NCI-H82 (cell line): Measurements from ENCODE around the gene HOXD11.
A peak's percentile ranks its signal among the peaks of the same experiment; 100 is the strongest.

Experiments
- DNase-seq: peaks from one replicate; lab custom pipeline; 2025; lab: John Stamatoyannopoulos, UW

HOXD11 gene

DNA sequence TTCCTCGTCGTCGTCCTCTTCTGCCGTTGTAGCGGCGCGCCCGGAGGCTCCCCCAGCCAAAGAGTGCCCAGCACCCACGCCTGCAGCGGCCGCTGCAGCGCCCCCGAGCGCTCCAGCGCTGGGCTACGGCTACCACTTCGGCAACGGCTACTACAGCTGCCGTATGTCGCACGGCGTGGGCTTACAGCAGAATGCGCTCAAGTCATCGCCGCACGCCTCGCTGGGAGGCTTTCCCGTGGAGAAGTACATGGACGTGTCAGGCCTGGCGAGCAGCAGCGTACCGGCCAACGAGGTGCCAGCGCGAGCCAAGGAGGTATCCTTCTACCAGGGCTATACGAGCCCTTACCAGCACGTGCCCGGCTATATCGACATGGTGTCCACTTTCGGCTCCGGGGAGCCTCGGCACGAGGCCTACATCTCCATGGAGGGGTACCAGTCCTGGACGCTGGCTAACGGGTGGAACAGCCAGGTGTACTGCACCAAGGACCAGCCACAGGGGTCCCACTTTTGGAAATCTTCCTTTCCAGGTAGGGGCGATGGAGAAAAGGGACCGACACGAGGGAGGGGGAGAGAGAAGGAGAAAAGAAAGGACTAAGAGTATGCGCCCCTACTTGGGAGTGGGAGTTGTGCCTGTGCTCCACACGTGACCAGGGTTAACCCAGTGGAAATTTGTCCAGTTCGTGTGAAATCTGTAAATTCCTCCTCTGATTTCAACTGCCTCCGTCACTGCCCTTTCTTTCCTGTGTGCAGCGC is 13.8 kb upstream of the HOXD11 start:
- DNase-seq: peak; percentile 82

DNA sequence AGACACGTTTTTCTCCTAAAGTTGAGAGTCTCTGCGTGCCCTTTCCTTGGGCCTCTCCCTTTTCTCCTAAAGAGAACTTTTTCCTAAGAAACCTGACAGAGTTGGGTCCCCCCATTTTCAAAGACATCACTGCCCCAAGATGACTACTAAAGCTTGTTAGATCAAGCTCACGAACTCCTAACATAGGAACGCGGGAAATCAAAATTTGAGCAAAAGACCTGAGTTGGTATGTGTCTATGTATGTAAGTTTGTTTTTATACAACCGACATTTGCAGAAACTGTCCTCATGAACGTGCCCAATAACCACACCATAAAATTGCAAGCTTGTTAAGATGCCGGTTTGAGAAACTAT is 13.2 kb upstream of the HOXD11 start:
- no peak for DNase-seq

DNA sequence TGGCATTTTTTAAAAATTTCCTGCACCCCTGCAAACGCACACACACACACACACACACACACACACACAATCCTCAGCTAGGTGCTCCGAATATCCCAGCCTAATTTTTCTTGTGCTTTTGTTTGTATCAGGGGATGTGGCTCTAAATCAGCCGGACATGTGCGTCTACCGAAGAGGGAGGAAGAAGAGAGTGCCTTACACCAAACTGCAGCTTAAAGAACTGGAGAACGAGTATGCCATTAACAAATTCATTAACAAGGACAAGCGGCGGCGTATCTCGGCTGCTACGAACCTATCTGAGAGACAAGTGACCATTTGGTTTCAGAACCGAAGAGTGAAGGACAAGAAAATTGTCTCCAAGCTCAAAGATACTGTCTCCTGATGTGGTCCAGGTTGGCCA is 12.7 kb upstream of the HOXD11 start:
- DNase-seq: no peak

DNA sequence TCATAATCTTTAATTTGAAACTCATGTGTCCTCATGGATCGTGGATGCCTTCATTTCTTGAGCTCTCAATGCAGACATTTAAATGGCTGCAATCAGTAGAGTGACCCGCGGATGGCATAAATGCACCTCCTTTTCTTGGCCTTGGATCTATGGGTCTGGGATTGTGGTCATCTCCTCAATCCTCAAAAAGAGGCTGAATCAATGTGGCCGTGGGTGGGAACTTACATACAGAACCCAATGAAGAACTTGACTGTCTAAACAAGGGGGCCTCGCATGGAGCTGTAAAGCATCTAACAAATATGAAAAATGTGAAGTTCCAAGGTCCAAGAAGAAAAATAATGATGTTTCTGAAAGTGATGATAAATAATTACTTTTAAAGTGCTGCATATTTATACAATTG is 11.7 kb upstream of the HOXD11 start:
- no peak for DNase-seq

DNA sequence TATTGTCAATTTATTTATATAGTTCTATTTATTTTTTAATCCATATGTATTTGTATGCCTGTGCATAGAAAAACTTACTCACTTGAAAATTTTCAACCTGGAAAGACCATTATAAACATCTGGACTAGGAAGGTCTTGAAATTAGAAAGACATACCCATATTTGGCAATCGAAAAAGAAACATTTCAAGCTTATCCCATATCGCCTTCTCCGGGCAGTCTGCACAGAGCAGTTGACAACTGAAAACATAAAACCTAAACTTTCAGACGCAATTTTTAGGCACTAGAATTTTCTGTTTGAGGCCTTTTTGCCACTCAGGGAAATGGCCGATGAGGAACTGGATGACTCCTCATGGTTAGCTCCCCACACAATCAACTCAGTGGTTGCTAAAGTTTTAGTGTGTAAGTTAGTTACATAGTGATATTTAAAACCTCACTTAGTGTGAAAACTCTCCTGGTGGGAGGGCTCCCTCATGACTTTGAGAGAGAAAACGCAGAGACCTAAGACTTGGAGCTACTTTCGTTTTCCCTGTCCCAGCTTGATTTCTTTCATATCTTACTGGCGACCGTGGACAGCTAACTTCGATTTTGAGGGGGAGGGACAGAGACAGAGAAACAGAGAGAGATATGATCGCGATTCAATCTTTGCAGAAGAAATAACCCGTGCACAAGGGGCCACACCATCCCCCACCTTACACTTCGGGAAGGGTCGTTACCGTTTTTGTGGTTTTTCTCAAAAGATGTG is 10.7 kb upstream of the HOXD11 start:
- DNase-seq: no peak

DNA sequence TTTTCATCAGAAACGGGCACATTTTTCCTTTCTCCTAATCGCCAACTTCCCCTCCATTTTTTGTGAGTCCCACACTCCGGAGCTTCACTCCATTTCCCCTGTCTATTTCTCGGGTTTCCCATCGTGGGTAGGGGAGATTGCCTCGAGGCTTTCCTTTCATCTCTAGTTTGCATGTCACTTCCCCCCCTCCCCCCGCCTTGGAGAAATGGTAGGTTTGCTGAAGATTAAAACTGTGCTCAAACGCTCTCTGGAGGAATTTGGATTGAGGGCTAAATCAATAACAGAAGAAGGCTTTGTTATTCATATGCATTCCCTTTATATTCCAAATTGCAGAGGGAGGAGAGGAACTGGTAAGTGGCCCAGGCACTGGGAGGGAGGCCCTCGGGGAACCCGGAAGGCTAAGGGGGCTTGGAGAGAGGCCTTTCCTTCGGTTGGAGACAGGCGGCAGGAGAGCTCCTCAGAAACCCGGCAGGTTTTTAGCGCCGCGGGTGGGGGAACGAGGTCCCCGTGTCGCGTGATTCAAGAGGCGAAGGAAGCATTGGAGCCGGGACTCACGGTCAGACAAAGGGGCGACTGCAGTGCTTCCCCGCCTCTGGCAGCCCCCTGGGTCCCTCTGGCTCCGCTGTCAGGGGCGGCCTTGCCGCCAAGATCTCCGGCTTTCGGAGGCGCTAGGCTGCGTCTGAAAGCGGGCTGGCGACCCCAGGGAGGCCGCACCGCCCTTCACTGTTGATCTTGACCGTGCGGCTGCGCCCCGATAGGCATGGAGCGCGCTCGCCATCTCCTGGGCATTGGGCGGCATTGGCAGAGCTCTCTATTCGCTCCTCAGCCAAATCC is 9.9 kb upstream of the HOXD11 start:
- DNase-seq: peak; percentile 92

DNA sequence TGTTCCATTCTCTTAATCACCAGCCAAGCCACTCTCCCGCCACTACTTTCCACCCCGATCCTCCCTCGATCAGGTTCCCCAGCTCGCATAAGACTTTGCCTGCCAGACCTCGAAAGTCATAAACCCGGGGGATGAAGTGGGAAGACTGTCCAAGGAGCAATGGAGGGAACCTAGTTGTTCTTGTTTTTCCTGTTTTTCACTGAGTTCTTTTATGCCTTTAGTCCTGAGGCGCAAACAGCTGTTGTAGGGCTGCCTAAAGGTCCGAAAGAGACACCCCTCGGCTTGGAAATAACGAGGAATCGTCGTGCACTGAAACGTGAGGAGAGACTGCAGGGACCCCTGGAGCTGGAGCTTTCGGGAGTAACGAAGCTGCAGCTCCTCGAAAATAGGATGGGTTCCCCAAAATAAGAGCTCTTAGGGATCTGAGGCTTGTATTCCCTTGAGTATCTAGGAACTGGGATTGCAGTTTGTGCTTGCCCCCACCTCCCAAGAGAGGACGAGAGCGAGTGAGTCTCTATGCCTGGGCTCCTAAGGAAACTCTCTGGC is 9.2 kb upstream of the HOXD11 start:
- no peak for DNase-seq

DNA sequence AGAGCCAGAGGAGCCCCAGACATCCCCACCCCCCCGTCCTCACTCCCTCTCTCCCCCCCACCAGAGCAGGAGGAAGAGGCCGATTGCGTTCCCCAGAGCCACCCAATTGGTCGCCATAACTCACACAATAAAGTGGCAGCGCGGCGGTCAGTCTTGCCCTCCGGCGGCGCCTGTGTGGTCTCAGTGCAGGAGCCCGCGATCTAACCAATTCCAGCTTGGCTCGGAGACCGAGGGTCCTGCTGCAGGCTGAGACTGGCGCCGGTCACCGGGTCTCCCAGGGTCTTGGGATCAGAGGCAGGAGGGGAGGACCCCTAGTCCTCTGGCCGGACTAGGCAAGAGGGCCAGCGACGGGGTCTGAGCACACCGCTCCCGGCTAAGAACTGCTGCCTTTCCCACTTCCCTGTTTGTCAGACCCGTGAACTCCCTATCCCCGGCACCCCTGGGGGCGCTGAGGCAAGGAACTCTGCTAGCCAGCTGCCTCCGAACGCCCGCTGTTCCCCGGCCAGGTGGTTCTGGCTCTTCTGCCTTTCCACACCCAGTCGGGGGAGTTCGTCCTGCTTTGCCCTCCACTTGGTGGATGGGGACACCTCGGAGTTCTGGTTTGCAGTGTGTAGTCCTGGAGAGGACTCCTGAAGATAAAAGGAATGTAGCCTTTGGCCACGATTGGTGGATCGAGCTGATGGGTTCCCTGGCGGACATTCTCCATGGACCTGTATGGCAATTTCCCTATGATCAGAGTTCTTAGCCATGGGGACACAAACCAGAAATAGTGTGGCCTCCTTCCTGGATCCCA is 8.5 kb upstream of the HOXD11 start:
- no peak for DNase-seq

DNA sequence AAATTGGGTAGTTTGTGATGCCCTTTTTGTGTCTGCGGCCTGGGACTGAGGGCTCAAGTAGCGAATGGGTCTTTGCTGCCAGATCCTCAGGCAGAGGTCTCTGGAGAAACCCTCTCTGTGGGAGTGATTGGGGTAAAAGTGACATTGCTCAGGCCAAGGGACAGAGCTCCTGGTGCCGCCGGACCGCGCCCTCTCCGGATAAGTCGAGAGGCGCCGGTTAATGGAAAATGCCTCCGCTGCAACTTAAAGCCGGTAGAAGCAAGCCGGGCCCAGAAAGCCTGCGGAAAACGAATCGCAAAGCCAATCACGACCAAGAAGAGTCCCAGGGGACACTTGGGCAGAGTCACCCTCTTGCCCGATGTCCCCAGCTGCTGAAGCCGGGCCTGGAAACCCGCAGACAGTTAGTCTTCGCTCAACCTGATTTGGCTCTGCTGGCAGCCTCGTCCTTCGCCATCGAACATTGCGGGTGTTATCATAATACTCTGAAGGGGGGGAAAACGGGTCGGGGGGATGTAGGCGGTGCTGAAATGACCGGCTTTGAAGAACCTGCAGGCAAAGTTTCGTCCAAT is 7.8 kb upstream of the HOXD11 start:
- no peak for DNase-seq

DNA sequence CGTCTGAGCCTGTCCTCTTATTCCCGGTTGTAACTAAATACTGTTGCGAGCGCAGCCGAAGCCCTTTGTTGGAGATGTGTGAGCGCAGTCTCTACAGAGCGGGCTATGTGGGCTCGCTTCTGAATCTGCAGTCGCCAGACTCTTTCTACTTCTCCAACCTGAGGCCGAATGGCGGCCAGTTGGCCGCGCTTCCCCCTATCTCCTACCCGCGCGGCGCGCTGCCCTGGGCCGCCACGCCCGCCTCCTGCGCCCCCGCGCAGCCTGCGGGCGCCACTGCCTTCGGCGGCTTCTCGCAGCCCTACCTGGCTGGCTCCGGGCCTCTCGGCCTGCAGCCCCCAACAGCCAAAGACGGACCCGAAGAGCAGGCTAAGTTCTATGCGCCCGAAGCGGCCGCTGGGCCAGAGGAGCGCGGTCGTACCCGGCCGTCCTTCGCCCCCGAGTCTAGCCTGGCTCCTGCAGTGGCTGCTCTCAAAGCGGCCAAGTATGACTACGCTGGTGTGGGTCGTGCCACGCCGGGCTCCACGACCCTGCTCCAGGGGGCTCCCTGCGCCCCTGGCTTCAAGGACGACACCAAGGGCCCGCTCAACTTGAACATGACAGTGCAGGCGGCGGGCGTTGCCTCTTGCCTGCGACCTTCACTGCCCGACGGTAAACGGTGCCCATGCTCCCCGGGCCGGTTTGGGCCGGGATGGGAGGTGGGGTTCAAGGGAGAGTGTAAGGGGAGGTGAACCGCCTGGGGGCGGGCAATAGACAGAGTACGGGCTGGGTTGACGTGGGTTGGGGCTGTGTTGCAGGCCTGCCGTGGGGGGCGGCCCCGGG is 7.1 kb upstream of the HOXD11 start, which contains the start of gene HOXD12:
HOXD12 (plus strand) TSS at position 68 of the 819 bp plus-strand sequence; CDS start at position 75, 7 bp downstream.
- DNase-seq: no peak

DNA sequence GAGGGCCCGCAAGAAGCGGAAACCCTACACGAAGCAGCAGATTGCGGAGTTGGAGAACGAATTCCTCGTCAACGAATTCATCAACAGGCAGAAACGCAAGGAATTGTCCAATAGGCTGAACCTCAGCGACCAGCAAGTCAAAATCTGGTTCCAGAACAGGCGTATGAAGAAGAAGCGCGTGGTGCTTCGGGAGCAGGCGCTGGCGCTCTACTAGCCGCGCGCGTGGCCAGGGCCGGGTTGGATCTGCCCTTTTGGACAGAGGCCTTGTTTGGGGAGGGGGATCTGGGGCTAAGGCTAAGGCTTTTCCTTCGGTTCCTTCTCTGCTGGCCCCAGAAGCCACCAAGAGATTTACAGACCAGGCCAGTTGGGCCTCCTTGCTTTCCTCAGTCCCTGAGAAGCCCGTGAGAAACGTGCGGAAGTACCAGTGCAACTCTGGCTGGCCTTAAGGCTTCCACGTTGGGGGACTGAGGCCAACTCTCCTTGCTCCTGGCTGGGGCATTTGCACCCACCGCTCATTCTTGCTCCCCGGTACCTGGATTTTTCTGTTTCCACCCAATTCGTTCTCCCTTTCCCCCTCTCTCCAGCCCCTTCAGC is 6.4 kb upstream of the HOXD11 start:
- DNase-seq: no peak

DNA sequence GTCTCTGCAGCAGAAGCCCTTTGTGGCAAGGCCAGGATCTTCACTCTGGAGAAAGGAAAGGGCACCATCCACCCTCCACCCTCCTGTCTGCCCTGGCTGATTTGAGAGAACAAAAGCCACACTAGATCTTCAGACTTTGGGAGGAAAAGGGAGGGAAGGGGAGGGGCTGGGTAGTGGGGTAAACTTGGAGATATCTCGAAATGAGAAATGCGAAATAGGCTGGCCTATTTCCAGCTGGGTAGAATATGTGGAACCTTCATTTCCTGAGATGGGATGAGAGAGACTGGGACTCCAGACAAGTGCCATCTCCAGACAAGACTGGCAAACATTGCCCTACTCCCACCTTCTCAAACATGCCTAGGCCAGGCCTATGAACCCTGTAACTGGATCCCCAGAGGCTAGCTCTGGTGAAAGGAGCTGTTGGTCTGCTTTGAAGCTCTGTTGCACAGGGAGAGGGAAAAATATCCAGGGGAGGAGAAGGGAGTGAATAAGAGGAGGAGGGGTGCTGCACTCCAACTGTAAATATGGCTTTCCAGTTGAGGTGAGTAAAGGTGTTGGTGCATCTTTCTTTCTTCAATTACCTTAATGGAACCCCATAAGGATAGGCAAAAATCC is 5.8 kb upstream of the HOXD11 start:
- no peak for DNase-seq

DNA sequence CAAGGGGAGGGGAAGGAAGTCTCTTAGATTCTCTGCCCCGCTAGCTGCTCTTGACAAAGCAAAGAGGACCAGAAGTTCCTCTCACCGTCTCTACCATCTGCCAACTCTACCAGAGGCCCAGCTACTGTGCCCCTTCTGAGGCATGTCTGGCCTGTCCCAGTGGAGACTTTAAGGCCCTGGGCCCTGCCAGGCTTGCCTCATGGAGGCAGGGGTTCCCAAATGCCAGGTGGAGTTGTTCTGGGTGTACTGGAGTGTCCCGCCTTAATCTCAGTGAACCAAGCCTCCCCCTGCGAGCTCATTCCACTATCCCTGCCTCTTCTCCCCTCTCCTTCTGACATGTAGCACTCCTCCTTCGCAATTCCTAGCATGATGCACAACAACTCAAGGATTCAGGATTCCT is 5.2 kb upstream of the HOXD11 start:
- no peak for DNase-seq

DNA sequence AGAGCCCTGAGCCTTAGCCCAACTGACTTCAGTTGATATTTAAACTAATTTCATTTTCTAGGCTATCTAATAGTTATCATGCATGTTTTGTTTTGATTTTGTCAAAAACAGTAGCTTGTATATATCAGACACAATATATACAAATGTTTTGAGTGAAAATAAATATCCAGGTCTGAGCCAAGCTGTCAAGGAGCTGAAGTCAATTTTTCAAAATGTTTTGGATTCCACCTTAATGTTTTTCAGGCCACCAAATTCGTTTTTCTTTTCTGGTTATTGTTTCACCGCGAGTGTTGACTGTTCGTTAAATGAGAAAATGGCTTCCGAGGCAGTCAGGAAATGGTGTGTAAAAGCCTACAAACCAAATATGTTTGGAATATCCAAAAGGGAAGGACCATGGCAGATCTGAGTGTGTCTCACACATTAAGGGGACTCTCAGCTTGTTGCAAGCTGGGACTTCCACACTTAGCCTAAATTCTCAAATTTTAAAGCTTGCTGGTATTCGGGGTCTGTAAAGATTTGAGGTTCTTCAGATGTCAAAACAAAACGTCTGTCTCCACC is 4.7 kb upstream of the HOXD11 start:
- DNase-seq: no peak

DNA sequence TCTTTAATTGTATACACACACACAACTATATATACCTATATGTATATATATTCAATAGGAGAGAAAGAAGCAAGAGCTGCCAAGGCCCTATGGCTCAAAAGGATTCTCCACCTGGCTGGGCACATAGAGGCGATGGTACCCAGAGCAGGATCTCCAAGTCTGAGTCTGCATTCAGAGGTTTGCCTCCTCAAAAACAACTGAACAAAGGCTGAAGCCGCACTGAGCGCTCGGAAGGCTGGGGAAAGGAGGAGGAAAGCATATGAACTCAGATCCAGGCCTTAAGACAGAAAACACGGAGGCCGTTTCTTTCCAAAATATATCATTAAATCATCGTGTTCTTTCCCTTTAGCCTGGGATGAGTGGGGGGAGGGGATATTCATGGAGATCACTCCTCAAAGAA is 3.9 kb upstream of the HOXD11 start:
- no peak for DNase-seq

DNA sequence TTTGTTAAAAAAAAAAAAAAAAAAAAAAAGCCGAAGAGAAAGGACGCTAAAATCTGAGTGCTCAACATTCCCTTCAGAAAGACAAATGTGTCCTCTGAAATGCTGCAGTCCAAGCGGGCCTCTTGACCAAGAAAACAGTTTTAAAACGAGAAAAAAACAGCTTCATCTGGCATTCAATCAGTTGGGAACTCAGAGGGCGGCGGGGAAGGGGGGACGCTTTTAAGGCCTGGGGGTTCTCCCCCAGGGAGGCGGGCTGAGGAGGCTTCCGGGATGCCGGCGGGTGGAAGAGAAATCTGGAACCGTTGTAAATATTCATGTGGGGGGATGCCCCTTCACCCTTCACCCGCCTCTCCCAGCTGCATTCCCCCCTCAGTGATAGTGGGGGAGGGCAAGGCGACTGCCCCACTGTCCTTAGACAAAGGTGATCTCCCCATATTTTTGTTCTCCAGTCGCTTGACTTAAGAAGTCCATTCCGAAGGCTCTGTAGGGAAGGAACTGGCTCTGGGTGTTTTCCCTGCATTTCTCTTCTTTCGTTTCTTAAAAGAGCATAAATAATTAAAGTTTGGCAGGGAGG is 3.3 kb upstream of the HOXD11 start:
- DNase-seq: no peak

DNA sequence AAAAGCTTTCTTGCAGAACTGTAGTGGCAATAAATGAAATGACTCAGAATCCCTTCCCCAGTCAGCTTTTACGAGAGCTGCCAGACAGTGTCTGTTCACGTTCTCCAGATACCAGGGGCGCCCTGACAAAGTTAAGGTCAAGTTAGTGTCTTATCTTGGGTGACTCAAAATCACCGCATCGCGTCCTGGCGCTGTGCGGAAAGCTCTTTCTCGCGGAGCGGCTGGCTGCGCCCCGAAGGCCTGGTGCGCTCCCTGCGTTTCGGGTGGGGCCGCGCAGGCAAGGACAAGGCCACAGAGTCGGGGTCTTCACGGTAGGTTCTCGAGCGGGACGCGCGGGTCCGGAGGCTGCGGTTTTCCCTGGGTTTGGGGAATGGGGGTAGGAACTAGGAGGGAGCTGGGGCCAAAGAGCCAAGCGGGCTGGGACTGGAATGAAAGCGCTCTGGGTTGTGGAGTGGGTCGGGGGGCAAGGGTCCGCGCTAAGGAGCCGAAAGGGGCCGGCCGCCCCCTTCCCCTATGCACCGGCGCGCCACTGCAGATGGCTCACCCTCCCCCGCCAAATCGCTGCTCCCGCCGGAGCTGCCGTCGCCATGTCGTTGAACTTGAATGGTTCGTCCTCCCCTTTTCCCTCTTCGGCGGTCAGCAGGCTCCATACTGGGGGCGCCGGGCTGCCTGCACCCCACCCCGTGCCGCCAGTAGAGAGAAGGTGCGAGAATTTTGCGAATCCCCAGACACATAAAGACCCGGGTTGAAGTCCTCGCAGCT is 2.6 kb upstream of the HOXD11 start:
- peak; percentile 47 for DNase-seq

DNA sequence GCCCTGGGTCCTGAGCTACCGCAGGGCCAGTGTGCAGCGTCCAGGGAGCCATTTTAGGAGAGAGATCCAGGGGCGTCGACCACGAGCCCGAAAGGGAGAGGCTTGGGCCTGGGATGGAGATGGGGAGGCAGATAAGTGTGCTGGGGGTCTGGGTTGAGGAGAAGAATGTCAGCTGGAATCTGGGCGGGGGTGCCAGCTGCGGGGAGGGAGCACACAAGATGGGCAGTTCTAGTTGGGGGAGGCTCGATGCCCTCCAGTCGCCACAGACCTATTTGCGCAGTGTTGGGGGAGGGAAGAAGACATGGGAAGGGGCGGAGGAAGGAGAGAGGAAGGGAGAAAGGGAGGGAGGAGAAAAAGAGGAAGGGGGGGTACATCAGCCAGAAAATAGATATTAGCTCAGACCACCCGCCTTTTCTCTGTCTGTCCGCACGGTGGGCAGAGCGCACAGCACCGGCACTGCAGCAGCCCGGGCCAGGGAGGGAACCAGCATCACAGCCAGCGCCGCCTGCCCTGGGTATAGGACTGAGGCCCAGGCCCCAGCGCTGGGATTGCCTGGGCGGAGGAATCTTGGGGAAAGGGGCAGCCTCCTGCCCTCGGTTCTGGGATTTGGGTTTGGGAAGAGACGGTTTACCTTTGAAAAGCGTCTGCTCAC is 1.9 kb upstream of the HOXD11 start:
- no peak for DNase-seq
